Right lobe of liver (tissue), 4 donors: ENCODE measurements around the gene PAK5.

Source experiments
- POLR2A ChIP-seq: fragments of 450-650 bp; IDR thresholded peaks from one replicate; pipeline ENCODE4 v1.6.1; 2017; ENCODE audit warnings: antibody characterized with exemption, mild to moderate bottlenecking
- TF ChIP-seq, protein P1 (sequence below), 4 donors: fragments of 200-600 bp in 3 of 4; fragments of 450-650 bp in 1 of 4; IDR thresholded peaks; one replicate each; pipeline versions ENCODE4 v1.5.1 to v1.8.0; 2016 to 2022; ENCODE audit warnings: antibody characterized with exemption in 4 of 4, mild to moderate bottlenecking in 2 of 4
- donor health status: DM: no; HTN: no; CAD: no.
- donor health status: DM: no; HTN: no; CAD: no.
- donor health status: DM: no; HTN: yes; CAD: no.

DNA sequence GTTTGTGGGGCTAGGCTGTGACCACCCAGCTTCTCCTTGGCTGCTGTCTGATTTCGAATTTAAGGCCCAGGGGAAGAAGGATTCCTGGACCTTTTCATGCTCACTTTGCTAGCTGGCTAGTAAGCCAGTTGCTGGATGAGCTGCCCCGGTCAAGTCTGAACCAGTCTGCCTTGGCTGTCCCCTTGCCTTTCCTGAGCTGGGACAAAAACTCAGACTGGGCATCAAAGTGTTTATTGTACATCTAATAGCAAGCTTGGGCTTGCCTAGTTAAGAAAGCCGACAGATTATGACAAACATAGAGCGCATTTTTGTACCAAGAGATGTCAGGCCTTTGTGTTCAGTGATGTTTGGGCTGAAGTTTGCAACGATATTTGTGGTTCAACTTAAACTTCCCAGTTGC lies 750 bp upstream of the PAK5 start:
- TF ChIP-seq, protein P1, sequence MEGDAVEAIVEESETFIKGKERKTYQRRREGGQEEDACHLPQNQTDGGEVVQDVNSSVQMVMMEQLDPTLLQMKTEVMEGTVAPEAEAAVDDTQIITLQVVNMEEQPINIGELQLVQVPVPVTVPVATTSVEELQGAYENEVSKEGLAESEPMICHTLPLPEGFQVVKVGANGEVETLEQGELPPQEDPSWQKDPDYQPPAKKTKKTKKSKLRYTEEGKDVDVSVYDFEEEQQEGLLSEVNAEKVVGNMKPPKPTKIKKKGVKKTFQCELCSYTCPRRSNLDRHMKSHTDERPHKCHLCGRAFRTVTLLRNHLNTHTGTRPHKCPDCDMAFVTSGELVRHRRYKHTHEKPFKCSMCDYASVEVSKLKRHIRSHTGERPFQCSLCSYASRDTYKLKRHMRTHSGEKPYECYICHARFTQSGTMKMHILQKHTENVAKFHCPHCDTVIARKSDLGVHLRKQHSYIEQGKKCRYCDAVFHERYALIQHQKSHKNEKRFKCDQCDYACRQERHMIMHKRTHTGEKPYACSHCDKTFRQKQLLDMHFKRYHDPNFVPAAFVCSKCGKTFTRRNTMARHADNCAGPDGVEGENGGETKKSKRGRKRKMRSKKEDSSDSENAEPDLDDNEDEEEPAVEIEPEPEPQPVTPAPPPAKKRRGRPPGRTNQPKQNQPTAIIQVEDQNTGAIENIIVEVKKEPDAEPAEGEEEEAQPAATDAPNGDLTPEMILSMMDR (IDR thresholded peaks at IDR 0.05), result no peak
- TF ChIP-seq POLR2A, result no peak
